Transverse colon (tissue), 4 donors: ENCODE measurements around the gene S100A9.

ENCODE experiments used
- POLR2AphosphoS5 ChIP-seq, 3 donors: sonication (generic); formaldehyde crosslinking; IDR thresholded peaks; one replicate each; pipeline ENCODE4 v1.6.1; 2016; ENCODE audit warnings: antibody characterized with exemption in 3 of 3
- TF ChIP-seq, protein P1 (sequence below), 5 experiments: fragments of 200-600 bp in 3 of 5; fragments of 450-650 bp in 2 of 5; sonication (generic) in 3 of 5; IDR thresholded peaks; 1 replicate in 2 of 5; 2 replicates in 3 of 5; pipeline ENCODE4 v1.5.1; 2016 to 2017; ENCODE audit warnings: antibody characterized with exemption in 5 of 5, inconsistent platforms in 3 of 5, mild to moderate bottlenecking in 2 of 5, moderate library complexity in 1 of 5

DNA sequence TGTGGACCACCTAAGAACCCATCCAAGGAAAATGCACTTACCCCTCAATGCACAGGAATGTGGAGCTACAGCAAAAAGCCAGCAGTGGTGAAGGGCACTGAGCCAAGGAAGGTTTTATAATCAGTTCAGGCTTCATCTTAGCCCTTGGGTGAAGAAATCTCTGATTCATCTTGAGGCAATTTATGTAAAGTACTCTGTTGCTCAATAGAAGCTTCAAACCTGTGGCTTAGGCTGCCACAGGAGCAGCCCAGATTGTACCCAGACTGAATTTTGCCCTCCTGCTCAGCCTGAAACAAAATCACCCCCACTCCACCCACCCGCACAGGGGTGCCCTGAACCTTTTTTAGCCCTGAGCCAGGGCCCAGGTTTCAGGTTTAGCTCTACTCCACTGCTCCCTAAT, 17.9 kb downstream of the S100A9 start, which contains the start of gene S100A12:
- TF ChIP-seq, protein P1, sequence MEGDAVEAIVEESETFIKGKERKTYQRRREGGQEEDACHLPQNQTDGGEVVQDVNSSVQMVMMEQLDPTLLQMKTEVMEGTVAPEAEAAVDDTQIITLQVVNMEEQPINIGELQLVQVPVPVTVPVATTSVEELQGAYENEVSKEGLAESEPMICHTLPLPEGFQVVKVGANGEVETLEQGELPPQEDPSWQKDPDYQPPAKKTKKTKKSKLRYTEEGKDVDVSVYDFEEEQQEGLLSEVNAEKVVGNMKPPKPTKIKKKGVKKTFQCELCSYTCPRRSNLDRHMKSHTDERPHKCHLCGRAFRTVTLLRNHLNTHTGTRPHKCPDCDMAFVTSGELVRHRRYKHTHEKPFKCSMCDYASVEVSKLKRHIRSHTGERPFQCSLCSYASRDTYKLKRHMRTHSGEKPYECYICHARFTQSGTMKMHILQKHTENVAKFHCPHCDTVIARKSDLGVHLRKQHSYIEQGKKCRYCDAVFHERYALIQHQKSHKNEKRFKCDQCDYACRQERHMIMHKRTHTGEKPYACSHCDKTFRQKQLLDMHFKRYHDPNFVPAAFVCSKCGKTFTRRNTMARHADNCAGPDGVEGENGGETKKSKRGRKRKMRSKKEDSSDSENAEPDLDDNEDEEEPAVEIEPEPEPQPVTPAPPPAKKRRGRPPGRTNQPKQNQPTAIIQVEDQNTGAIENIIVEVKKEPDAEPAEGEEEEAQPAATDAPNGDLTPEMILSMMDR (IDR thresholded peaks at IDR 0.05), result no peak
- no peak for TF ChIP-seq POLR2AphosphoS5 (IDR thresholded peaks at IDR 0.05)
